ENCODE data around the gene HINFP.
"Not testable (repeated sequence)": the region's sequence is repeated elsewhere in the genome, so short reads cannot be mapped to it uniquely, and the experiment has no call there.

Gene HINFP

GRCh38 chr11:119161871-119162270 is 40.5 kb downstream of the HINFP start:
- DNase-seq: no peak

- no peak for DNase-seq
These were observed 45.1 kb downstream of the HINFP start for GRCh38 chr11:119166368-119167076.

DNA sequence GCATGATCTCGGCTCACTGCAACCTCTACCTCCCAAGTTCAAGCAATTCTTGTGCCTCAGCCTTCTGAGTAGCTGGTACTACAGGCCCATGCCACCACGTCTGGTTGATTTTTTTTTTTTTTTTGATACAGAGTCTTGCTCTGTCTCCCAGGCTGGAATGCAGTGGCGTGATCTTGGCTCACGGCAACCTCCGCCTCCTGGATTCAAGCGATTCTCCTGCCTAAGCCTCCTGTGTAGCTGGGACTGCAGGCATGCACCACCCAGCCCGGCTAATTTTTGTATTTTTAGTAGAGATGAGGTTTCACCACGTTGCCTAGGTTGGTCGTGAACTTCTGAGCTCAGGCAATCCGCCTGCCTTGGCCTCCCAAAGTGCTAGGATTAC is 45.7 kb downstream of the HINFP start:
- not testable (repeated sequence) for DNase-seq

- no peak for DNase-seq
These were observed 46.6 kb downstream of the HINFP start for GRCh38 chr11:119167933-119168332.

DNA sequence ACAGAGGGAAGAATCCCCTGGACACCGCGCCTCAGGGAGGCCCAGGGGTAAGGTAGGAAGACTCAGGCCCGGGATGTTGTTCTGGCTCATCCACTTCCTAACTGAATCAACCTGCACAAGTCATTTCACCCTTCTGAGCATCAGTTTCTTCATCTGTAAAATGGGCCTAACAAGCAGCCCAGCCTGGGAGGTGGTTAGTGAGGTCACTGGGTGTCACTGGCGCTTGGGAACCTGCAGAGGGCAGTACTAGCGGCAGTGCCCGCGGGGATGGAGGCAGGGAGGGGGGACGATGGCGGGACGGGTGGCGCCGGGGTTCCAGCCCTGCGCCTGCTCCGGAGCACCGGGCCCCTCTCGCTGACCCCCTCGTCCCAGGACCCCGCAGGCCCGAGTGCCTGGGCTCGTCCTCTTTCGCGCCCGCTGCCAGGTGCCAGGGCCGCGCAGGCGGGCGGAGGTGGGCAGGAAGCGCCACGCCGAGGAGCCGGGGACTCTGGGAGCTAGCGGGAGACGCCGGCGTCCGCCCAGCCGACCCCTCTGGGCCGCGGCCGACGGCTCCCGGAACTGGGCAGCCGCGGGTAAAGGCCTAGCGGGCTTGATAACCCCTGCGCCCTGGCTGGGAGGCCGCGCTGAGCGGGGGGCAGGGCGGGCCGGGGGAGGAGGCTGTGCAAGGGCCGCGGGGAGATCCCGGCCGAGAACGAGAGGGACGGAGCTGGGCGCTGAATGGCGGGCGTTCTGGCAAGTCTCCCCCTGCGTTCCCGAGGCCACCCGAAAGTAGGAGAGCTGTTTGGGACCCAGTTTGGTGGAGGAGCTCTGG is 47.3 kb downstream of the HINFP start, which contains the start of gene NLRX1:
NLRX1 (plus strand) TSS at position 255 of the 811 bp plus-strand sequence. CDS start 2,679 bp downstream, outside the sequence.
- peak; percentile 91 for DNase-seq

GRCh38 chr11:119169282-119169719 is 47.9 kb downstream of the HINFP start:
- peak; percentile 61 for DNase-seq

DNA sequence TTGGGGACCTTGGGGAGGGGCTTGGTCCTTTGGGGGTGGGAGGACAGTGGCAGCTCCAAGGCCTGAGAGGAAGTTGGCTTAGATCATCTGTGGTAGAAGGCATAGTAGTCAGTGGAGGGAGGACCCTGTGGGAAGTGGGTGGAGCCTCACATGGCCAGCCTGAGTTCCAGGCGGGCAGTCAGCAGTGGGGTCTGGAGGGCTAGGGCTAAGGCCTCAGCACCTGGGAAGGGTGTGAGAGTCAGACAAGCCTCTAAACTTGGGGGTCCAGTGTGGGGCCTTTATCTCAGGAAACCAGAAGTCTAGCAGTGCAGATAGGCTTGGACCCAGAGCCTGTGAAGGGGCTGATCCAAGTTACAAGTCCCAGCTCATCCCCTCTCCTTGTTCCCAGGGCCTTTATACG is 51.1 kb downstream of the HINFP start:
- no peak for DNase-seq

GRCh38 chr11:119173453-119173852 is 52.1 kb downstream of the HINFP start:
- no peak for DNase-seq

DNA sequence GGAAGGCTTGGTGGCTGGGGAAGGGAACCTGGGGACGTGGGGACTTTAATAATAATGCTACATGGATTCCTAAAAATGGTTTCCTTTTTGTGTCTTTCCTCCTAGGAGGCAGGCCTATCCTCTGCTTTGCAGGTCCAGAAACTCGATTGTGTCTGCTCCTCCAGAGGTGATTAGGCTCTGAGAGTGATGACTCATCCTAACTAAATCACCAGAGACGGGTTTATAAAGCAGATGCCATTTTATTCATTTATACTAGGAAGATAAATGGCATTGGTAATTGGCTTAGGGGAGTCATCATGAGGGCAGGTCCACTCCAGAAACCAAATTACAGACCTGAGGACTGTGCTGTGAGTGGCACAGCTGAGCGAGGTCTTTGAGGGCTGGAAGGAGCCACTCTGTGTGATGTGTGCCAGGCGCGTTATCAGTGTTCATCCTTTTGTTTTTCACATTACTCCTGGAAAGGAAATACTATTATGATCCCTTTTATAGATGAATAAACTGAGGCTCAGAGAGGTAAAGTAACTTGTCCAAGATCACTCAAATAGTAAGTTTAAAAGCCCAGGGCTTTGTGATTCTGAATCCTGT is 54.2 kb downstream of the HINFP start:
- no peak for DNase-seq

DNA sequence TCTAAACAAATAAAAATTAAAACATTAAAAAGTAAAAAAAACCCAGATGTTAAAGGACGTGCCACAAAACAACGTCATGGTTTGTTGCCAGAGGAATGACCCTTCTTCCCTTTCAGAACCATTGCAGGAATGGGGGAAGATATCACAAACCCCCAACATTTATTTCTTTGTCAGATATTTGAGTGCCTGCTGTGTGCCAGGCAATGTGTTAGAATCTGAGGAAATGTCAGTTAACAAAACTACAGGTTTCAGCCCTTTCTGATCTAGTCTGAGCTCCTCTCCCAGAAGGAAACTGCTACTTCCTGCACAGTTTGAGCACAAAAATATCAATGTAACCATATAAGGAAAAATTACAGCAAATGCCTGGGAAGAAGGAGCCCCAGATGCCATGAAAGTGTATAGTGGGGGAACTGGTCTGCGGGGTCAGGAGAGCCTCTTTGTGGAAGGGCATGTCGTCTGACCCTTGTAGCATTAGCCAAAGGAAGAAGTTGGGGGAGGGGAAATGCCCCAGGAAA is 56.8 kb downstream of the HINFP start:
- no peak for DNase-seq

DNA sequence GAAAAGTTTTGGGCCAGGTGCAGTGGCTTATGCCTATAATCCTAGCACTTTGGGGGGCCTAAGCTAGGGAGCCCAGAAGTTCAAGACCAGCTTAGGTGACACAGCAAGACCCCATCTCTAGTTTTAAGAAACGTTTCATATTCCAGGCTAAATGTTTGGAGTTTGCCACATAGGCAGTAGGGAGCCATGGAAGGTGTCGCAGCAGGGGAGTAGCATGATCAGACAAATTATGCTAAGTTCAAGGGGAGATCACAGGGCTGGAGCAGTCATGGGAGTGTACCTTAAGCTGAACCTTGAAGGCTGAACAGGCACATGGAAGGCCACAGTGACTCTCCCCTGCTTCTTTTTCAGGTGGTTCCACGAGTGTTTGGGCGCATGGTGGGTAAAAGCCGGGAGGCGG is 58.0 kb downstream of the HINFP start:
- DNase-seq: no peak

GRCh38 chr11:119179983-119180382 is 58.6 kb downstream of the HINFP start:
- DNase-seq: no peak

DNA sequence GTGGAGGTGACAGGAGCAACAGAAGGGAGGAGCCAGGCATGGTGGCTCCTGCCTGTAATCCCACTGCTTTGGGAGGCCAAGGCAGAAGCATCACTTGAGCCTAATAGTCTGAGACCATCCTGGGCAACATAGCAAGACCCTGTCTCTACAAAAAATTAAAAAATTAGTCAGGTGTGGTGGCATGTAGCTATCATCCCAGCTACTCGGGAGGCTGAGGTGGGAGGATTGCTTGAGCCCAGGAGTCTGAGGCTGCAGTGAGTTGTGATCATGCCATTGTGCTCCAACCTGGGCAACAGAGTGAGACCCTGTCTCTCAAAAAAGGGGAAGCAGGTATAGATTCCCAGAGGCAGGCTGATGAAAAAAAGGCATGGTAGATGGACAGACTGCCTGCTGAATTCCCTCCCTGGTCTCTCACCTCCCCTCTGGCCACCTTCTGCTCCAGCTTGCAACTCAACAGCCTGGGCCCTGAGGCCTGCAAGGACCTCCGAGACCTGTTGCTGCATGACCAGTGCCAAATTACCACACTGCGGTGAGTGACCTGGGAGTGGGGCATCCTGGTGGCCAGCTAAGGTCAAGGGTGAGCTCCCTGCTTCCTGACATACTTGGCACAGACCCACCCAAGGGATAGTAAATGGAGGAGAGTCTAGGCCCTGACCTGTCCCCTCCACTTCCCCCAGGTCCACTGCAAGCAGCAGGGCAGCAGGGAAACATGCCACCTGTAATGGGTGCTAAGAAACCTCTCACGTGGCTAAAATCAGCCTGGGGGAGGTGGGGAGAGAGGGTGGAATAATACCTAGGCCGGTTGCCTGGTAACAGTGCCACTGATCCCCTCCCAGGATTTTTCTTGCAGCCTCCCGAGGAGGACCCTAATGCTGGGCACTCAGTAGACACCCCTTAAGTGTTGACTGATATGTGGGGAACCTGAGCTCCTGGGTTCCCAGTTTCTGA is 59.6 kb downstream of the HINFP start:
- no peak for DNase-seq

- DNase-seq: no peak
These were observed 60.5 kb downstream of the HINFP start for GRCh38 chr11:119181677-119182412.

DNA sequence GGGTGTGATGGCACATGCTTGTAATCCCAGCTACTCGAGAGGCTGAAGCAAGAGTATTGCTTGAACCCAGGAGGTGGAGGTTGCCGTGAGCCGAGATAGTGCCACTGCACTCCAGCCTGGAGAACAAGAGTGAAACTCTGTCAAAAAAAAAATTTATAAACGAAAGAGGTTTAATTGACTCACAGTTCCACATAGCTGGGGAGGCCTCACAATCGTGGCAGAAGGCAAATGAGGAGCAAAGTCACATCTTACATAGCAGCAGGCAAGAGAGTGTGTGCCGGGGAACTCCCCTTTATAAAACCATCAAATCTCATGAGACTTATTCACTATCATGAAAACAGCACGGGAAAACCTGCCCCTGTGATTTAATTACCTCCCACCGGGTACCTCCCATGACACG is 63.0 kb downstream of the HINFP start:
- DNase-seq: not testable (repeated sequence)

All from stimulated activated CD4-positive, alpha-beta T cell treated with anti-CD3 and anti-CD28 coated beads, Interleukin-15, amount 100 ng/mL, for 24 hours (primary cell).